OCI-LY7 (cell line): ENCODE data around the gene GALNTL6. TPM values are rescaled to one million over a fixed set of nuclear protein-coding genes. Genes with fewer than 3 reads are reported as not detected.

Experiments
- BruUV-seq: library from RNA; stranded (reverse); fragments of 400-500 nt; replicated peaks from 2 replicates; lab custom pipeline; 2021; lab: Mats Ljungman, UMichigan
- CTCF ChIA-PET: fragments of 300-600 bp; sonication (Branson Sonifier 250); formaldehyde crosslinking; loops from one replicate; lab custom pipeline; 2022; ENCODE audit warnings: antibody characterized with exemption; ENCODE audit not compliant: unreplicated experiment; lab: Charles Lee
- POLR2A ChIA-PET: fragments of 300-600 bp; sonication (Branson Sonifier 250); formaldehyde crosslinking; loops from one replicate; lab custom pipeline; 2022; ENCODE audit warnings: antibody characterized with exemption; lab: Charles Lee
- DNase-seq: peaks from one replicate; pipeline ENCODE4 v3.0.0-alpha.2; 2015; ENCODE audit warnings: low spot score
- H2AFZ ChIP-seq: fragments of 200-600 bp; sonication (generic), shearing (Covaris generic); 2 replicates; pipeline ENCODE4 v1.6.1; 2014; ENCODE audit warnings: mild to moderate bottlenecking, antibody characterized with exemption, low read length, moderate library complexity
- H3K27ac ChIP-seq: fragments of 200-600 bp; sonication (generic); 2 replicates; pipeline ENCODE4 v1.5.1; 2014; ENCODE audit warnings: mixed run types, low read depth, mild to moderate bottlenecking, moderate library complexity, low read length, inconsistent platforms; ENCODE audit not compliant: poor library complexity, severe bottlenecking
- H3K36me3 ChIP-seq: fragments of 200-600 bp; sonication (generic); 2 replicates; pipeline ENCODE4 v1.6.1; 2014; ENCODE audit warnings: mild to moderate bottlenecking, antibody characterized with exemption, low read length, moderate library complexity, mixed read lengths; ENCODE audit not compliant: insufficient read depth
- H3K4me1 ChIP-seq: fragments of 200-600 bp; sonication (generic); 2 replicates; pipeline ENCODE4 v1.5.1; 2014; ENCODE audit warnings: mild to moderate bottlenecking, low read length; ENCODE audit not compliant: insufficient read depth, poor library complexity, severe bottlenecking
- H3K4me2 ChIP-seq: fragments of 200-600 bp; sonication (generic); 2 replicates; pipeline ENCODE4 v1.6.1; 2014; ENCODE audit warnings: mild to moderate bottlenecking, low read length
- H3K4me3 ChIP-seq: fragments of 200-600 bp; sonication (generic); 2 replicates; pipeline ENCODE4 v1.5.1; 2014; ENCODE audit warnings: mild to moderate bottlenecking, low read depth, low read length; ENCODE audit not compliant: poor library complexity, severe bottlenecking
- H3K79me2 ChIP-seq: fragments of 200-600 bp; sonication (generic); 2 replicates; pipeline ENCODE4 v1.6.1; 2016; ENCODE audit warnings: low read depth, mild to moderate bottlenecking, low read length, moderate library complexity, mixed read lengths; ENCODE audit not compliant: insufficient read depth
- H3K9me2 ChIP-seq: fragments of 200-600 bp; sonication (generic); 2 replicates; pipeline ENCODE4 v1.6.1; 2016; ENCODE audit warnings: mild to moderate bottlenecking, low read length, mixed read lengths; ENCODE audit not compliant: insufficient read depth
- H3K9me3 ChIP-seq: fragments of 200-600 bp; sonication (generic); 2 replicates; pipeline ENCODE4 v1.6.1; 2014; ENCODE audit warnings: mild to moderate bottlenecking, mixed run types, low read length, mixed read lengths
- H4K20me1 ChIP-seq: fragments of 200-600 bp; sonication (generic); 2 replicates; pipeline ENCODE4 v1.6.1; 2014; ENCODE audit warnings: mild to moderate bottlenecking, antibody characterized with exemption, low read length, moderate library complexity, mixed read lengths; ENCODE audit not compliant: insufficient read depth
- EZH2phosphoT487 ChIP-seq: fragments of 200-600 bp; sonication (generic); IDR thresholded peaks from 2 replicates; pipeline ENCODE4 v1.6.1; 2018; ENCODE audit warnings: low read depth, borderline replicate concordance, mild to moderate bottlenecking, mixed run types, antibody characterized with exemption, low read length, moderate library complexity, mixed read lengths
- intact Hi-C: fragments of 100-400 bp; cut with micrococcal nuclease; formaldehyde crosslinking; loops from one replicate; pipeline ENCODE4 v1.10.0; 2022; ENCODE audit not compliant: unreplicated experiment
- total RNA-seq, 2 experiments: library from RNA; depleted of rRNA in 1 of 2; stranded (reverse); fragments of >200 nt in 1 of 2; shearing (Covaris generic) in 1 of 2; gene quantifications; 2 replicates each; pipeline ENCODE4 v1.2.3, GENCODE V29; 2014 to 2022
- TF ChIP-seq, protein P1 (sequence below): fragments of 200-600 bp; sonication (generic); conservative IDR thresholded peaks from 2 replicates; pipeline ENCODE4 v1.5.1; 2014; ENCODE audit warnings: mild to moderate bottlenecking, antibody characterized with exemption, low read length, moderate library complexity, mixed read lengths

GALNTL6 gene
- total RNA-seq, 2 experiments from 2014 or later = not detected

DNA sequence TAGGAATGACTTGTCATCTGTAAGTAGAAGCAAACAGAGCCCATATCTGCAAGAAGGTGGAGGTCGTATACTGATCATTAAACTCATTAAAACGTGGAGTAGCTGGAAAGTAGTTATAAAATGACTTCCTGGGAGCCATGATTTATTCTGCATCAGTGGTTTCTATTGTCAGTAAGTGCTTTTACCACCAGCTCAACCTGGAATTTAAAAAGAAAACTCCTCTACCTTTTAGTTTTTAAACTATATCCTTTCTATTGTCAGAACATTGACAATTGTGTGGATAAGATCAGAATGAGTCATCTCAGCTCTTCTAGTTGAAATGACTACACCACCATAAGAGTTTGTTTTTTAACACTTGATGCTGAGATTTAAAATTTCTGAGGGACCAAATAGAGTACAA is 704.2 kb downstream of the GALNTL6 start:
- no peaks in the 10 kb centered on the region for H3K79me2 ChIP-seq
- ChIA-PET POLR2A (interaction anchor here (0.9 kb wide), 1 partner anchor 15 kb away, joined by 5 read pairs; no protein-coding TSS in a partner anchor), CTCF (no interaction called here)
- H2AFZ ChIP-seq = no peak overlapping the region
- no peak overlapping the region for H3K4me2 ChIP-seq
- no peak overlapping the region for H3K4me3 ChIP-seq
- no peaks in the 10 kb centered on the region for H3K9me3 ChIP-seq
- H3K27ac ChIP-seq = no peak overlapping the region
- no peaks in the 10 kb centered on the region for H3K4me1 ChIP-seq
- H4K20me1 ChIP-seq = no peaks in the 10 kb centered on the region
- TF ChIP-seq, protein P1, sequence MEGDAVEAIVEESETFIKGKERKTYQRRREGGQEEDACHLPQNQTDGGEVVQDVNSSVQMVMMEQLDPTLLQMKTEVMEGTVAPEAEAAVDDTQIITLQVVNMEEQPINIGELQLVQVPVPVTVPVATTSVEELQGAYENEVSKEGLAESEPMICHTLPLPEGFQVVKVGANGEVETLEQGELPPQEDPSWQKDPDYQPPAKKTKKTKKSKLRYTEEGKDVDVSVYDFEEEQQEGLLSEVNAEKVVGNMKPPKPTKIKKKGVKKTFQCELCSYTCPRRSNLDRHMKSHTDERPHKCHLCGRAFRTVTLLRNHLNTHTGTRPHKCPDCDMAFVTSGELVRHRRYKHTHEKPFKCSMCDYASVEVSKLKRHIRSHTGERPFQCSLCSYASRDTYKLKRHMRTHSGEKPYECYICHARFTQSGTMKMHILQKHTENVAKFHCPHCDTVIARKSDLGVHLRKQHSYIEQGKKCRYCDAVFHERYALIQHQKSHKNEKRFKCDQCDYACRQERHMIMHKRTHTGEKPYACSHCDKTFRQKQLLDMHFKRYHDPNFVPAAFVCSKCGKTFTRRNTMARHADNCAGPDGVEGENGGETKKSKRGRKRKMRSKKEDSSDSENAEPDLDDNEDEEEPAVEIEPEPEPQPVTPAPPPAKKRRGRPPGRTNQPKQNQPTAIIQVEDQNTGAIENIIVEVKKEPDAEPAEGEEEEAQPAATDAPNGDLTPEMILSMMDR = no peak
- no peak for TF ChIP-seq EZH2phosphoT487
- DNase-seq = no peak
- no peaks in the 10 kb centered on the region for H3K36me3 ChIP-seq
- no peaks in the 10 kb centered on the region for H3K9me2 ChIP-seq
- intact Hi-C loops = no loop called here
- BruUV-seq = no TSS peak

DNA sequence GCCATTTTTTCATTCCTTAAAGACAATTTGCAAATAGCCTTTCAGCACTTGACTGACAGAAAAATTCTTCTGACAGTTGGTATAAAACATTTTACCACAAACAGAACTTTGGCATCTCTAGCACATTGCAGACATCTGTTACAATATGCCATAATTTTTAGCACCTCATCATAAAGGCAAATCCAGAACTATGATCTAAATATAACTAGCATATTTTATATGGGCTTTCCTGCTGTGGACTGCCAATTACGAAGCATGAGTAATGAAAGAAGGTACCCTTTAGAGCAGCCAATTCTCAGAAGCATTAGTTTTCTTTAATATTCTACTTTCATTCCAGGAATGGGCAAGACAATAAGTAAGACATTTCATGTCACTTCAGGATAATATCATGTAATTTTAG is 708.0 kb downstream of the GALNTL6 start:
- Histone ChIP-seq H3K9me2 (no peaks in the 10 kb centered on the region), H3K4me1 (no peaks in the 10 kb centered on the region), H2AFZ (no peak overlapping the region), H3K27ac (no peak overlapping the region), H3K4me3 (no peak overlapping the region), H3K36me3 (no peaks in the 10 kb centered on the region), H3K79me2 (no peaks in the 10 kb centered on the region), H4K20me1 (no peaks in the 10 kb centered on the region), H3K9me3 (no peaks in the 10 kb centered on the region), H3K4me2 (no peak overlapping the region)
- intact Hi-C loops = no loop called here
- DNase-seq = no peak
- ChIA-PET POLR2A (no interaction called here), CTCF (no interaction called here)
- TF ChIP-seq, protein P1 = no peak
- no peak for TF ChIP-seq EZH2phosphoT487
- BruUV-seq = no TSS peak

DNA sequence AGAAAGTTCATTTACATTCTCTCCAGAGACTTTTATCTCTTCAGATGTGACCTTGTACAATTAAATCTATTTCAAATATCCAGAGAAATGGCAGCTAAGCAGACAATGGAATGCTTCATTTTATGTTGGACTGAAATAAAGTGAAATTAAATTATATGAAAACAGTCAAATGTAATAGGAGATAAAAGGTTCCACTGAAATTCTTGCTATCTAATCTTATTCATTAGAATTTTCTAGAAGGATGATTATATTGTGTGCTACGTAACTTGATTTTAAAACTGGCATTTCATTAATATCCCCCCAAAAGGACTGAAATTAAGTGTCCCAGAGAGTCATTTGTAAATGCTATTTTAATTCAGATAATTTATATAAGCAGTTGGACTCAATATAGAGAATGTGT is 708.5 kb downstream of the GALNTL6 start:
- no TSS peak for BruUV-seq

More for the DNA sequence above, 708.5 kb downstream of the GALNTL6 start:
- DNase-seq = no peak
- Histone ChIP-seq H3K79me2 (no peaks in the 10 kb centered on the region), H3K4me2 (no peak overlapping the region), H2AFZ (no peak overlapping the region), H3K4me1 (no peaks in the 10 kb centered on the region), H3K9me3 (no peaks in the 10 kb centered on the region), H3K4me3 (no peak overlapping the region), H3K9me2 (no peaks in the 10 kb centered on the region), H4K20me1 (no peaks in the 10 kb centered on the region), H3K36me3 (no peaks in the 10 kb centered on the region), H3K27ac (no peak overlapping the region)
- POLR2A ChIA-PET = no interaction called here
- CTCF ChIA-PET = no interaction called here
- intact Hi-C loops = no loop called here
- no peak for TF ChIP-seq EZH2phosphoT487
- TF ChIP-seq, protein P1 = no peak
